Vagina (tissue), 2 donors: ENCODE results near the gene UQCC3.
"Not testable (repeated sequence)": the region's sequence is repeated elsewhere in the genome, so short reads cannot be mapped to it uniquely, and the experiment has no call there.

Source experiments
- POLR2AphosphoS5 ChIP-seq, 2 donors: sonication (generic); formaldehyde crosslinking; IDR thresholded peaks; one replicate each; pipeline ENCODE4 v1.9.0; 2017; ENCODE audit warnings: antibody characterized with exemption in 2 of 2, mild to moderate bottlenecking in 2 of 2, low read depth in 1 of 2; ENCODE audit not compliant: insufficient read depth in 1 of 2
- TF ChIP-seq, protein P1 (sequence below), 3 experiments: fragments of 450-650 bp in 2 of 3; fragments of 200-600 bp in 1 of 3; sonication (generic) in 1 of 3; IDR thresholded peaks; one replicate each; pipeline ENCODE4 v1.5.1; 2017 to 2019; ENCODE audit warnings: antibody characterized with exemption in 3 of 3, mild to moderate bottlenecking in 2 of 3, moderate library complexity in 2 of 3

DNA sequence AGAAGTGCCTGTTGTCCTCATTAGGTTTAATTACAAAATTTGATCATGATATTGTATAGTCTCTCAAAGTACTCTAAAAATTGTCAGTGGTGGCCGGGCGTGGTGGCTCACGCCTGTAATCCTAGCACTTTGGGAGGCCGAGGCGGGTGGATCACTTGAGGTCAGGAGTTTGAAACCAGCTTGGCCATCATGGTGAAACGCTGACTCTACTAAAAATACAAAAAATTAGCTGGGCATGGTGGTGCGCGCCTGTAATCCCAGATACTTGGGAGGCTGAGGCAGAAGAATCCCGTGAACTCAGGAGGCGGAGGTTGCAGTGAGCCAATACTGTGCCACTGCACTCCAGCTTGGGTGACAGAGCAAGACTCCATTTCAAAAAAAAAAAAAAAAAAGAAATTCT, 3.9 kb downstream of the UQCC3 start:
- TF ChIP-seq, protein P1, sequence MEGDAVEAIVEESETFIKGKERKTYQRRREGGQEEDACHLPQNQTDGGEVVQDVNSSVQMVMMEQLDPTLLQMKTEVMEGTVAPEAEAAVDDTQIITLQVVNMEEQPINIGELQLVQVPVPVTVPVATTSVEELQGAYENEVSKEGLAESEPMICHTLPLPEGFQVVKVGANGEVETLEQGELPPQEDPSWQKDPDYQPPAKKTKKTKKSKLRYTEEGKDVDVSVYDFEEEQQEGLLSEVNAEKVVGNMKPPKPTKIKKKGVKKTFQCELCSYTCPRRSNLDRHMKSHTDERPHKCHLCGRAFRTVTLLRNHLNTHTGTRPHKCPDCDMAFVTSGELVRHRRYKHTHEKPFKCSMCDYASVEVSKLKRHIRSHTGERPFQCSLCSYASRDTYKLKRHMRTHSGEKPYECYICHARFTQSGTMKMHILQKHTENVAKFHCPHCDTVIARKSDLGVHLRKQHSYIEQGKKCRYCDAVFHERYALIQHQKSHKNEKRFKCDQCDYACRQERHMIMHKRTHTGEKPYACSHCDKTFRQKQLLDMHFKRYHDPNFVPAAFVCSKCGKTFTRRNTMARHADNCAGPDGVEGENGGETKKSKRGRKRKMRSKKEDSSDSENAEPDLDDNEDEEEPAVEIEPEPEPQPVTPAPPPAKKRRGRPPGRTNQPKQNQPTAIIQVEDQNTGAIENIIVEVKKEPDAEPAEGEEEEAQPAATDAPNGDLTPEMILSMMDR (IDR thresholded peaks at IDR 0.05) = not testable (repeated sequence)
- TF ChIP-seq POLR2AphosphoS5 (IDR thresholded peaks at IDR 0.05; ENCODE audit: insufficient read depth in 1 of 2, low read depth in 1 of 2) = not testable (repeated sequence)
